Measurements from ENCODE around the gene OLFM1. TPM values are rescaled to one million over a fixed set of nuclear protein-coding genes. Genes with fewer than 3 reads are reported as not detected.

The OLFM1 gene
- total RNA-seq, 1 experiment from 2014 or later, result 3.5 TPM

DNA sequence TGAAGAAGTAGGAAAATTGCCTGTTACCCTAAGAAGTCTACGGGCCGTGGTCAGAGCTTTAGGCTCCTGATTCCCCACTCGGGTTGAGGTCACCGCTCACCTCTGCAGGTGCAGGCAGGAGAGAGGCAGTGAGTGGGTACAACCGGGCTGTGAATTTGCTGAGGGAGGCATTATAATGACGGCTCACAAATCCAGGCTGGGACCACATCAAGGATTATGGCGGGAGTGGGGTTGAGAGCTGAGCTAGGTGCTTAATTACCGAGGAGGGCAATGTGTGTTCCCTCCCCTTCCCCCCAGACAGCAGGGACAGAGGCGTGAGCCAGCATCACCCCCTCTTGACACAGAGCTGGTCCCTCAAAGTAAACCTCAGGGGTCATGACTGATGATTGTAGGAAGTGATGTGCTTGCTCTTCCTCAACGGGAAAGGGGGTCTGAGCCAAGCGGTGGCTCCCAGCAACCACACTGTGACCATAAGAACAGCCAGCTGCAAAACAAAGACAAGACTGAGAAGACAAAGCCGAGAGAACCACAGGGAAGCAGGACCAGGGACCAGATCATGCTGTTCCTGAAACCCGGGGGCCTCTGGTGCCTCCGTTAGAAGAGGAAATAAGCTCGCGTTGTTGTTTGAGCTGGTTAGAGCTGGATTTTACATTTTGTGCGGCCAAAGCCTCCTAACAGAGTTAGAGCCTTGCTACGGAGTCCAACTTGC lies 77.7 kb downstream of the OLFM1 start:
- ATAC-seq (no peak), DNase-seq (ENCODE audit: low read depth, low spot score) (no peak)
- Histone ChIP-seq H3K4me2 (ENCODE audit: low read length) (no peak overlapping the region), H2AFZ (ENCODE audit: low read depth, low read length, poor library complexity, severe bottlenecking) (no peak overlapping the region), H3K4me3 (replicated peaks in 1 of 2; ENCODE audit: low read depth in 1 of 2, low read length in 2 of 2) (no peak overlapping the region), H3K79me2 (ENCODE audit: insufficient read depth, low read length) (no peaks in the 10 kb centered on the region), H3K9me3 (ENCODE audit: control insufficient read depth in 1 of 2, insufficient read depth in 1 of 2, low read depth in 1 of 2, low read length in 2 of 2) (no peaks in the 10 kb centered on the region), H3K27ac (ENCODE audit: low read depth, low read length) (no peak overlapping the region), H3K27me3 (ENCODE audit: insufficient read depth, low read length) (peaks cover 51% of the 10 kb centered on the region), H3K9me2 (ENCODE audit: insufficient read depth) (no peaks in the 10 kb centered on the region), H4K20me1 (ENCODE audit: insufficient read depth) (no peaks in the 10 kb centered on the region), H3K36me3 (ENCODE audit: control insufficient read depth in 1 of 2, insufficient read depth in 2 of 2, low read length in 2 of 2) (no peaks in the 10 kb centered on the region), H3K9ac (ENCODE audit: low read length) (no peak overlapping the region), H3K4me1 (ENCODE audit: control insufficient read depth in 1 of 2, insufficient read depth in 2 of 2, low read length in 2 of 2) (peaks cover 2 to 10% of the 10 kb centered on the region in 2 experiments; a peak in 2 of 4 replicates)
- BruUV-seq (replicated peaks), result no TSS peak
- CTCF ChIA-PET, result no interaction called here
- POLR2A ChIA-PET, result no interaction called here
- no peak for TF ChIP-seq TCF7L2 (IDR thresholded peaks at IDR 0.05; ENCODE audit: borderline replicate concordance, extremely low read depth, insufficient read depth, insufficient read length)
- TF ChIP-seq POLR2A (IDR thresholded peaks at IDR 0.05; ENCODE audit: borderline replicate concordance, extremely low read depth, insufficient read depth, insufficient read length), result no peak
- no peak for TF ChIP-seq JUND (IDR thresholded peaks at IDR 0.05)
- TF ChIP-seq RAD21 (IDR thresholded peaks at IDR 0.05; ENCODE audit: low read depth), result no peak
- TF ChIP-seq, protein P1, sequence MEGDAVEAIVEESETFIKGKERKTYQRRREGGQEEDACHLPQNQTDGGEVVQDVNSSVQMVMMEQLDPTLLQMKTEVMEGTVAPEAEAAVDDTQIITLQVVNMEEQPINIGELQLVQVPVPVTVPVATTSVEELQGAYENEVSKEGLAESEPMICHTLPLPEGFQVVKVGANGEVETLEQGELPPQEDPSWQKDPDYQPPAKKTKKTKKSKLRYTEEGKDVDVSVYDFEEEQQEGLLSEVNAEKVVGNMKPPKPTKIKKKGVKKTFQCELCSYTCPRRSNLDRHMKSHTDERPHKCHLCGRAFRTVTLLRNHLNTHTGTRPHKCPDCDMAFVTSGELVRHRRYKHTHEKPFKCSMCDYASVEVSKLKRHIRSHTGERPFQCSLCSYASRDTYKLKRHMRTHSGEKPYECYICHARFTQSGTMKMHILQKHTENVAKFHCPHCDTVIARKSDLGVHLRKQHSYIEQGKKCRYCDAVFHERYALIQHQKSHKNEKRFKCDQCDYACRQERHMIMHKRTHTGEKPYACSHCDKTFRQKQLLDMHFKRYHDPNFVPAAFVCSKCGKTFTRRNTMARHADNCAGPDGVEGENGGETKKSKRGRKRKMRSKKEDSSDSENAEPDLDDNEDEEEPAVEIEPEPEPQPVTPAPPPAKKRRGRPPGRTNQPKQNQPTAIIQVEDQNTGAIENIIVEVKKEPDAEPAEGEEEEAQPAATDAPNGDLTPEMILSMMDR (IDR thresholded peaks at IDR 0.05 in 2 of 3, conservative IDR thresholded peaks at IDR 0.05 in 1 of 3; ENCODE audit: borderline replicate concordance in 1 of 3, insufficient read depth in 1 of 3, low read depth in 2 of 3, low read length in 2 of 3), result no peak
- TF ChIP-seq ZFX (IDR thresholded peaks at IDR 0.05), result no peak
- intact Hi-C loops (cut with micrococcal nuclease), result no loop called here
- RAD21 ChIA-PET (ENCODE audit: low non-redundant PET in 1 of 2, low total read pairs in 2 of 2, uncharacterized antibody in 2 of 2, unreplicated experiment in 2 of 2), result no interaction called here
